H1 (cell line): ENCODE results near the gene ZNF280C. TPM values are rescaled to one million over a fixed set of nuclear protein-coding genes. Genes with fewer than 3 reads are reported as not detected.

ENCODE experiments used
- ATF3 ChIP-seq: IDR thresholded peaks from 2 replicates; pipeline ENCODE4 v1.6.1; 2011; ENCODE audit warnings: low read depth, mild to moderate bottlenecking, low read length; ENCODE audit not compliant: insufficient read depth
- JUN ChIP-seq: IDR thresholded peaks from 2 replicates; pipeline ENCODE4 v1.6.1; 2011; ENCODE audit warnings: low read depth, mild to moderate bottlenecking, improper control_type of control experiment, low read length
- TEAD4 ChIP-seq: IDR thresholded peaks from 2 replicates; pipeline ENCODE4 v1.6.1; 2012; ENCODE audit warnings: low read depth, low read length, inconsistent platforms, mixed read lengths
- USF2 ChIP-seq: IDR thresholded peaks from 2 replicates; pipeline ENCODE4 v1.6.1; 2011; ENCODE audit warnings: low read length, improper control_type of control experiment
- polyA plus RNA-seq, 7 experiments: library from polyadenylated mRNA; depleted of rRNA in 3 of 7; stranded (reverse) in 5 of 7; unstranded in 2 of 7; fragments of >200 nt in 5 of 7; fragments of 200-250 nt in 2 of 7; gene quantifications; 1 replicate in 5 of 7; 2 replicates in 1 of 7; 4 replicates in 1 of 7; pipeline versions ENCODE4 v1.2.1 to v1.2.3, GENCODE V29; 2011 to 2013; ENCODE audit warnings: missing spikeins in 2 of 7, mixed read lengths in 2 of 7
- total RNA-seq: library from RNA; stranded (reverse); fragmentation: NEBNext Ultra II Directional; extraction: Animal tissue kit (Norgen Biotek cat#: 25700); gene quantifications from 2 replicates; pipeline ENCODE4 v1.2.1, GENCODE V29; 2021
- TF ChIP-seq, protein P1 (sequence below): fragments of 300-600 bp; sonication (generic); IDR thresholded peaks from 2 replicates; pipeline ENCODE4 v1.7.1; 2012; ENCODE audit warnings: low read length, moderate library complexity, mild to moderate bottlenecking, inconsistent platforms; ENCODE audit not compliant: insufficient replicate concordance
- TF ChIP-seq, protein P2 (sequence below): IDR thresholded peaks from 2 replicates; pipeline ENCODE4 v1.6.1; 2012; ENCODE audit warnings: low read length, inconsistent platforms

Gene ZNF280C
- total and polyA plus RNA-seq, 2 of the 8 experiments (the other 6 are each of a cell fraction or from before 2014, with no cell fraction given) = 8.4 to 13.4 TPM

- TF ChIP-seq, protein P1, sequence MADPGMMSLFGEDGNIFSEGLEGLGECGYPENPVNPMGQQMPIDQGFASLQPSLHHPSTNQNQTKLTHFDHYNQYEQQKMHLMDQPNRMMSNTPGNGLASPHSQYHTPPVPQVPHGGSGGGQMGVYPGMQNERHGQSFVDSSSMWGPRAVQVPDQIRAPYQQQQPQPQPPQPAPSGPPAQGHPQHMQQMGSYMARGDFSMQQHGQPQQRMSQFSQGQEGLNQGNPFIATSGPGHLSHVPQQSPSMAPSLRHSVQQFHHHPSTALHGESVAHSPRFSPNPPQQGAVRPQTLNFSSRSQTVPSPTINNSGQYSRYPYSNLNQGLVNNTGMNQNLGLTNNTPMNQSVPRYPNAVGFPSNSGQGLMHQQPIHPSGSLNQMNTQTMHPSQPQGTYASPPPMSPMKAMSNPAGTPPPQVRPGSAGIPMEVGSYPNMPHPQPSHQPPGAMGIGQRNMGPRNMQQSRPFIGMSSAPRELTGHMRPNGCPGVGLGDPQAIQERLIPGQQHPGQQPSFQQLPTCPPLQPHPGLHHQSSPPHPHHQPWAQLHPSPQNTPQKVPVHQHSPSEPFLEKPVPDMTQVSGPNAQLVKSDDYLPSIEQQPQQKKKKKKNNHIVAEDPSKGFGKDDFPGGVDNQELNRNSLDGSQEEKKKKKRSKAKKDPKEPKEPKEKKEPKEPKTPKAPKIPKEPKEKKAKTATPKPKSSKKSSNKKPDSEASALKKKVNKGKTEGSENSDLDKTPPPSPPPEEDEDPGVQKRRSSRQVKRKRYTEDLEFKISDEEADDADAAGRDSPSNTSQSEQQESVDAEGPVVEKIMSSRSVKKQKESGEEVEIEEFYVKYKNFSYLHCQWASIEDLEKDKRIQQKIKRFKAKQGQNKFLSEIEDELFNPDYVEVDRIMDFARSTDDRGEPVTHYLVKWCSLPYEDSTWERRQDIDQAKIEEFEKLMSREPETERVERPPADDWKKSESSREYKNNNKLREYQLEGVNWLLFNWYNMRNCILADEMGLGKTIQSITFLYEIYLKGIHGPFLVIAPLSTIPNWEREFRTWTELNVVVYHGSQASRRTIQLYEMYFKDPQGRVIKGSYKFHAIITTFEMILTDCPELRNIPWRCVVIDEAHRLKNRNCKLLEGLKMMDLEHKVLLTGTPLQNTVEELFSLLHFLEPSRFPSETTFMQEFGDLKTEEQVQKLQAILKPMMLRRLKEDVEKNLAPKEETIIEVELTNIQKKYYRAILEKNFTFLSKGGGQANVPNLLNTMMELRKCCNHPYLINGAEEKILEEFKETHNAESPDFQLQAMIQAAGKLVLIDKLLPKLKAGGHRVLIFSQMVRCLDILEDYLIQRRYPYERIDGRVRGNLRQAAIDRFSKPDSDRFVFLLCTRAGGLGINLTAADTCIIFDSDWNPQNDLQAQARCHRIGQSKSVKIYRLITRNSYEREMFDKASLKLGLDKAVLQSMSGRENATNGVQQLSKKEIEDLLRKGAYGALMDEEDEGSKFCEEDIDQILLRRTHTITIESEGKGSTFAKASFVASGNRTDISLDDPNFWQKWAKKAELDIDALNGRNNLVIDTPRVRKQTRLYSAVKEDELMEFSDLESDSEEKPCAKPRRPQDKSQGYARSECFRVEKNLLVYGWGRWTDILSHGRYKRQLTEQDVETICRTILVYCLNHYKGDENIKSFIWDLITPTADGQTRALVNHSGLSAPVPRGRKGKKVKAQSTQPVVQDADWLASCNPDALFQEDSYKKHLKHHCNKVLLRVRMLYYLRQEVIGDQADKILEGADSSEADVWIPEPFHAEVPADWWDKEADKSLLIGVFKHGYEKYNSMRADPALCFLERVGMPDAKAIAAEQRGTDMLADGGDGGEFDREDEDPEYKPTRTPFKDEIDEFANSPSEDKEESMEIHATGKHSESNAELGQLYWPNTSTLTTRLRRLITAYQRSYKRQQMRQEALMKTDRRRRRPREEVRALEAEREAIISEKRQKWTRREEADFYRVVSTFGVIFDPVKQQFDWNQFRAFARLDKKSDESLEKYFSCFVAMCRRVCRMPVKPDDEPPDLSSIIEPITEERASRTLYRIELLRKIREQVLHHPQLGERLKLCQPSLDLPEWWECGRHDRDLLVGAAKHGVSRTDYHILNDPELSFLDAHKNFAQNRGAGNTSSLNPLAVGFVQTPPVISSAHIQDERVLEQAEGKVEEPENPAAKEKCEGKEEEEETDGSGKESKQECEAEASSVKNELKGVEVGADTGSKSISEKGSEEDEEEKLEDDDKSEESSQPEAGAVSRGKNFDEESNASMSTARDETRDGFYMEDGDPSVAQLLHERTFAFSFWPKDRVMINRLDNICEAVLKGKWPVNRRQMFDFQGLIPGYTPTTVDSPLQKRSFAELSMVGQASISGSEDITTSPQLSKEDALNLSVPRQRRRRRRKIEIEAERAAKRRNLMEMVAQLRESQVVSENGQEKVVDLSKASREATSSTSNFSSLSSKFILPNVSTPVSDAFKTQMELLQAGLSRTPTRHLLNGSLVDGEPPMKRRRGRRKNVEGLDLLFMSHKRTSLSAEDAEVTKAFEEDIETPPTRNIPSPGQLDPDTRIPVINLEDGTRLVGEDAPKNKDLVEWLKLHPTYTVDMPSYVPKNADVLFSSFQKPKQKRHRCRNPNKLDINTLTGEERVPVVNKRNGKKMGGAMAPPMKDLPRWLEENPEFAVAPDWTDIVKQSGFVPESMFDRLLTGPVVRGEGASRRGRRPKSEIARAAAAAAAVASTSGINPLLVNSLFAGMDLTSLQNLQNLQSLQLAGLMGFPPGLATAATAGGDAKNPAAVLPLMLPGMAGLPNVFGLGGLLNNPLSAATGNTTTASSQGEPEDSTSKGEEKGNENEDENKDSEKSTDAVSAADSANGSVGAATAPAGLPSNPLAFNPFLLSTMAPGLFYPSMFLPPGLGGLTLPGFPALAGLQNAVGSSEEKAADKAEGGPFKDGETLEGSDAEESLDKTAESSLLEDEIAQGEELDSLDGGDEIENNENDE = no peak
- TF ChIP-seq USF2 (no peak), TEAD4 (no peak), ATF3 (no peak), JUN (no peak)
- TF ChIP-seq, protein P2, sequence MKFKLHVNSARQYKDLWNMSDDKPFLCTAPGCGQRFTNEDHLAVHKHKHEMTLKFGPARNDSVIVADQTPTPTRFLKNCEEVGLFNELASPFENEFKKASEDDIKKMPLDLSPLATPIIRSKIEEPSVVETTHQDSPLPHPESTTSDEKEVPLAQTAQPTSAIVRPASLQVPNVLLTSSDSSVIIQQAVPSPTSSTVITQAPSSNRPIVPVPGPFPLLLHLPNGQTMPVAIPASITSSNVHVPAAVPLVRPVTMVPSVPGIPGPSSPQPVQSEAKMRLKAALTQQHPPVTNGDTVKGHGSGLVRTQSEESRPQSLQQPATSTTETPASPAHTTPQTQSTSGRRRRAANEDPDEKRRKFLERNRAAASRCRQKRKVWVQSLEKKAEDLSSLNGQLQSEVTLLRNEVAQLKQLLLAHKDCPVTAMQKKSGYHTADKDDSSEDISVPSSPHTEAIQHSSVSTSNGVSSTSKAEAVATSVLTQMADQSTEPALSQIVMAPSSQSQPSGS = no peak
Measured at GRCh38 chrX:130179579-130180215, 89.0 kb downstream of the ZNF280C start (continued).
